ENCODE measurements around the gene PSMC1. TPM values are rescaled to one million over a fixed set of nuclear protein-coding genes. Genes with fewer than 3 reads are reported as not detected.

PSMC1 gene
- total and polyA plus RNA-seq, 4 donors: 47.3 to 89.9 (median 84.8) TPM

- no peak for DNase-seq (ENCODE audit: low spot score)
- no peak overlapping the region for H3K4me3 ChIP-seq (ENCODE audit: low read depth in 1 of 3, low read length in 3 of 3)
- peaks cover 0 to 8% (median 4%) of the 10 kb centered on the region in 4 donors for H3K4me1 ChIP-seq (ENCODE audit: control insufficient read depth in 4 of 4, insufficient read depth in 4 of 4, low read length in 3 of 4)
- H3K27ac ChIP-seq (ENCODE audit: low read depth in 1 of 2, low read length in 2 of 2): peak overlapping the region in 1 of 2 donors; percentile 21
- TF ChIP-seq GABPA (IDR thresholded peaks at IDR 0.05 in 1 of 2, conservative IDR thresholded peaks at IDR 0.05 in 1 of 2) (no peak), NR2F2 (IDR thresholded peaks at IDR 0.05) (no peak), ATF3 (IDR thresholded peaks at IDR 0.05) (no peak), FOXA2 (IDR thresholded peaks at IDR 0.05) (no peak)
- peaks cover 9 to 41% (median 28%) of the 10 kb centered on the region in 4 donors for H3K36me3 ChIP-seq (ENCODE audit: control insufficient read depth in 4 of 4, insufficient read depth in 3 of 4, low read depth in 1 of 4, low read length in 3 of 4)
- H3K9me3 ChIP-seq (ENCODE audit: control insufficient read depth in 4 of 4, low read length in 3 of 4): no peaks in the 10 kb centered on the region
- H3K27me3 ChIP-seq (ENCODE audit: control insufficient read depth in 4 of 4, insufficient read depth in 4 of 4, low read length in 3 of 4): no peaks in the 10 kb centered on the region
- WGBS: 75% methylated on average over 8 of the region's 8 CpGs
- H3K9ac ChIP-seq (ENCODE audit: low read depth in 1 of 2, low read length in 2 of 2): no peak overlapping the region
These were observed 18.6 kb downstream of the PSMC1 start for GRCh38 chr14:90274808-90275457.

- H3K36me3 ChIP-seq (ENCODE audit: control insufficient read depth in 4 of 4, insufficient read depth in 3 of 4, low read depth in 1 of 4, low read length in 3 of 4): peaks cover 5 to 41% (median 23%) of the 10 kb centered on the region in 4 donors
- no peak overlapping the region for H3K9ac ChIP-seq (ENCODE audit: low read depth in 1 of 2, low read length in 2 of 2)
- H3K27ac ChIP-seq (ENCODE audit: low read depth in 1 of 2, low read length in 2 of 2): peak overlapping the region in 1 of 2 donors; percentile 10
These were observed 19.1 kb downstream of the PSMC1 start for GRCh38 chr14:90275458-90275814.

GRCh38 chr14:90275820-90276219 is 19.5 kb downstream of the PSMC1 start:
- no peak overlapping the region for H3K4me3 ChIP-seq (ENCODE audit: low read depth in 1 of 3, low read length in 3 of 3)
- H3K9me3 ChIP-seq (ENCODE audit: control insufficient read depth in 4 of 4, low read length in 3 of 4): no peaks in the 10 kb centered on the region
- DNase-seq (ENCODE audit: low spot score): no peak
- H3K36me3 ChIP-seq (ENCODE audit: control insufficient read depth in 4 of 4, insufficient read depth in 3 of 4, low read depth in 1 of 4, low read length in 3 of 4): peaks cover 5 to 40% (median 19%) of the 10 kb centered on the region in 4 donors
- peaks cover 0 to 8% (median 4%) of the 10 kb centered on the region in 4 donors for H3K4me1 ChIP-seq (ENCODE audit: control insufficient read depth in 4 of 4, insufficient read depth in 4 of 4, low read length in 3 of 4)
- 94% methylated on average over 8 of the region's 8 CpGs for WGBS
- no peak for TF ChIP-seq ZBTB33 (IDR thresholded peaks at IDR 0.05)
- no peak for TF ChIP-seq ATF3 (IDR thresholded peaks at IDR 0.05)
- no peak for TF ChIP-seq FOXA1 (IDR thresholded peaks at IDR 0.05)
- H3K9ac ChIP-seq (ENCODE audit: low read depth in 1 of 2, low read length in 2 of 2): no peak overlapping the region
- H3K27ac ChIP-seq (ENCODE audit: low read depth in 1 of 2, low read length in 2 of 2): no peak overlapping the region
- H3K27me3 ChIP-seq (ENCODE audit: control insufficient read depth in 4 of 4, insufficient read depth in 4 of 4, low read length in 3 of 4): no peaks in the 10 kb centered on the region

More at GRCh38 chr14:90275458-90275814, 19.1 kb downstream of the PSMC1 start:
- WGBS: 83% methylated on average over 9 of the region's 9 CpGs
- TF ChIP-seq EGR1 (IDR thresholded peaks at IDR 0.05; ENCODE audit: low read depth in 2 of 2): no peak
- no peak overlapping the region for H3K4me3 ChIP-seq (ENCODE audit: low read depth in 1 of 3, low read length in 3 of 3)
- no peaks in the 10 kb centered on the region for H3K27me3 ChIP-seq (ENCODE audit: control insufficient read depth in 4 of 4, insufficient read depth in 4 of 4, low read length in 3 of 4)
- H3K9me3 ChIP-seq (ENCODE audit: control insufficient read depth in 4 of 4, low read length in 3 of 4): no peaks in the 10 kb centered on the region
- H3K4me1 ChIP-seq (ENCODE audit: control insufficient read depth in 4 of 4, insufficient read depth in 4 of 4, low read length in 3 of 4): peaks cover 0 to 8% (median 4%) of the 10 kb centered on the region in 4 donors
- DNase-seq (ENCODE audit: low spot score): no peak

- 91% methylated on average over 18 of the region's 18 CpGs for WGBS
- Histone ChIP-seq H3K9me3 (ENCODE audit: control insufficient read depth in 4 of 4, low read length in 3 of 4) (no peaks in the 10 kb centered on the region), H3K36me3 (ENCODE audit: control insufficient read depth in 4 of 4, insufficient read depth in 3 of 4, low read depth in 1 of 4, low read length in 3 of 4) (peaks cover 4 to 31% (median 15%) of the 10 kb centered on the region in 4 donors), H3K27me3 (ENCODE audit: control insufficient read depth in 4 of 4, insufficient read depth in 4 of 4, low read length in 3 of 4) (no peaks in the 10 kb centered on the region), H3K4me1 (ENCODE audit: control insufficient read depth in 4 of 4, insufficient read depth in 4 of 4, low read length in 3 of 4) (peaks cover 0 to 8% (median 4%) of the 10 kb centered on the region in 4 donors), H3K4me3 (ENCODE audit: low read depth in 1 of 3, low read length in 3 of 3) (no peak overlapping the region), H3K27ac (ENCODE audit: low read depth in 1 of 2, low read length in 2 of 2) (no peak overlapping the region), H3K9ac (ENCODE audit: low read depth in 1 of 2, low read length in 2 of 2) (no peak overlapping the region)
- TF ChIP-seq HNF4G (IDR thresholded peaks at IDR 0.05) (no peak), SP1 (IDR thresholded peaks at IDR 0.05) (no peak), ATF3 (IDR thresholded peaks at IDR 0.05) (no peak), RAD21 (IDR thresholded peaks at IDR 0.05) (no peak), CTCF (IDR thresholded peaks at IDR 0.05; ENCODE audit: low read depth, low read length, missing input control) (no peak)
- no peak for DNase-seq (ENCODE audit: low spot score)
These were observed 20.5 kb downstream of the PSMC1 start for GRCh38 chr14:90276646-90277367.
